Gastroesophageal sphincter (tissue), 3 donors: Measurements from ENCODE around the gene FMNL3.

ENCODE experiments used
- EP300 ChIP-seq: sonication (generic); formaldehyde crosslinking; IDR thresholded peaks from one replicate; pipeline ENCODE4 v1.6.1; 2017; ENCODE audit warnings: antibody characterized with exemption, mild to moderate bottlenecking
- POLR2A ChIP-seq, 2 donors: fragments of 450-650 bp; IDR thresholded peaks; one replicate each; pipeline ENCODE4 v1.6.1; 2017; ENCODE audit warnings: antibody characterized with exemption in 2 of 2, mild to moderate bottlenecking in 2 of 2, moderate library complexity in 1 of 2
- TF ChIP-seq, protein P1 (sequence below), 4 experiments: fragments of 200-600 bp in 2 of 4; fragments of 450-650 bp in 2 of 4; sonication (generic) in 1 of 4; IDR thresholded peaks; one replicate each; pipeline ENCODE4 v1.5.1; 2017 to 2019; ENCODE audit warnings: antibody characterized with exemption in 4 of 4, mild to moderate bottlenecking in 2 of 4, moderate library complexity in 2 of 4

GRCh38 chr12:49702676-49703215, 4.5 kb downstream of the FMNL3 start:
- TF ChIP-seq, protein P1, sequence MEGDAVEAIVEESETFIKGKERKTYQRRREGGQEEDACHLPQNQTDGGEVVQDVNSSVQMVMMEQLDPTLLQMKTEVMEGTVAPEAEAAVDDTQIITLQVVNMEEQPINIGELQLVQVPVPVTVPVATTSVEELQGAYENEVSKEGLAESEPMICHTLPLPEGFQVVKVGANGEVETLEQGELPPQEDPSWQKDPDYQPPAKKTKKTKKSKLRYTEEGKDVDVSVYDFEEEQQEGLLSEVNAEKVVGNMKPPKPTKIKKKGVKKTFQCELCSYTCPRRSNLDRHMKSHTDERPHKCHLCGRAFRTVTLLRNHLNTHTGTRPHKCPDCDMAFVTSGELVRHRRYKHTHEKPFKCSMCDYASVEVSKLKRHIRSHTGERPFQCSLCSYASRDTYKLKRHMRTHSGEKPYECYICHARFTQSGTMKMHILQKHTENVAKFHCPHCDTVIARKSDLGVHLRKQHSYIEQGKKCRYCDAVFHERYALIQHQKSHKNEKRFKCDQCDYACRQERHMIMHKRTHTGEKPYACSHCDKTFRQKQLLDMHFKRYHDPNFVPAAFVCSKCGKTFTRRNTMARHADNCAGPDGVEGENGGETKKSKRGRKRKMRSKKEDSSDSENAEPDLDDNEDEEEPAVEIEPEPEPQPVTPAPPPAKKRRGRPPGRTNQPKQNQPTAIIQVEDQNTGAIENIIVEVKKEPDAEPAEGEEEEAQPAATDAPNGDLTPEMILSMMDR (IDR thresholded peaks at IDR 0.05): no peak
- TF ChIP-seq EP300 (no peak), POLR2A (IDR thresholded peaks at IDR 0.05) (no peak)
